G401 (cell line): ENCODE results near the gene ODAD4. TPM values are rescaled to one million over a fixed set of nuclear protein-coding genes. Genes with fewer than 3 reads are reported as not detected.

ENCODE experiments used
- DNase-seq: peaks from one replicate; pipeline ENCODE4 v3.0.0-alpha.2; 2015; ENCODE audit warnings: low spot score
- in situ Hi-C: cut with HindIII; loops from 2 replicates; pipeline ENCODE4 v1.10.0; 2016; ENCODE audit warnings: low sequenced_read_pairs, mixed read lengths
- total RNA-seq: library from RNA; depleted of rRNA; stranded (reverse); fragments of >200 nt; shearing (Covaris generic); gene quantifications from 2 replicates; pipeline ENCODE4 v1.2.3, GENCODE V29; 2014

ODAD4 gene
- total RNA-seq, 1 experiment from 2014 or later = 1.7 TPM

GRCh38 chr17:41965694-41966462 lies 35.5 kb downstream of the ODAD4 start:
- peak; percentile 83 for DNase-seq
- in situ Hi-C loops = no loop called here

GRCh38 chr17:41966463-41967140 lies 36.2 kb downstream of the ODAD4 start, which contains the start of gene CNP:
CNP (plus strand) TSS chr17:41966795; CDS start chr17:41966885, 90 bp downstream.
- in situ Hi-C loops = no loop called here
- peak; percentile 84 for DNase-seq

DNA sequence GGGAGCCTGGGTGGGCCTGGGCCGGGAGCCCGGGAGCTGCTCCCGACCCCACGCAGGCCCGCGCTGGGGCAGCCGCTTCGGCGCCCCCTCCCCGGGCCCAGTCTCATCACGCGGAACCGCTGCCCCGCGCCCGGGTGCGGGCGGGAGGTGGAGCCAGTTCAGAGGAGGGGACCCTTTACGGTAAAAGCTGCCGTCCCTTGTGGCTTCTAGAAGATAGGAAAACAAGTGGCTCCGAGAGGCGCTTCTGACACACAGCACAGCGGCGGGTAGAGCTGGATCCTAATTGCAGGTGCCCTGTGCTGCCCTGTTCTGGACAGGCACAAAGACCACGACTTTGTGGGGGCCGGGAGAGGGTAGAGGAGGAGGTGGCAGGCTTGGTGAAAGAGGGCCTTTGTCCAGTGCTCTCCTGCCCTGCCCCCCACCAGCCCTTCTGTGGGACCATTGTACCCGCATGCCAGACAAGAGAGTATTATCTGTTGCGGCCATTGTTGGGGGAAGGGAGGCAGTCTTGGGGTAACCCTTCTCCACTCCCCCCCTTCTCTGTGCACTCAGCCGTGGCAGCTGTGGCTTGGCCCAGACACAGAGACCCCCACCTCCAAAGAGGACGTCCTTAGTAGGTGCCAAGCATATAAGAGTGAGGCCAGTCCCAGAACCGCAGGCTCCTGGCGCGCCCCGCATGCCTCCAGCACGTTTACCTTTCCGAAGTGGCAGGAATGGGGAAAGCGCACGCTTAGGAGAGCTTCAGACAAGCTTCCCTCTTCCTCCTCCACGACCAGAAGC lies 36.9 kb downstream of the ODAD4 start:
- in situ Hi-C loops = no loop called here
- peak; percentile 35 for DNase-seq

DNA sequence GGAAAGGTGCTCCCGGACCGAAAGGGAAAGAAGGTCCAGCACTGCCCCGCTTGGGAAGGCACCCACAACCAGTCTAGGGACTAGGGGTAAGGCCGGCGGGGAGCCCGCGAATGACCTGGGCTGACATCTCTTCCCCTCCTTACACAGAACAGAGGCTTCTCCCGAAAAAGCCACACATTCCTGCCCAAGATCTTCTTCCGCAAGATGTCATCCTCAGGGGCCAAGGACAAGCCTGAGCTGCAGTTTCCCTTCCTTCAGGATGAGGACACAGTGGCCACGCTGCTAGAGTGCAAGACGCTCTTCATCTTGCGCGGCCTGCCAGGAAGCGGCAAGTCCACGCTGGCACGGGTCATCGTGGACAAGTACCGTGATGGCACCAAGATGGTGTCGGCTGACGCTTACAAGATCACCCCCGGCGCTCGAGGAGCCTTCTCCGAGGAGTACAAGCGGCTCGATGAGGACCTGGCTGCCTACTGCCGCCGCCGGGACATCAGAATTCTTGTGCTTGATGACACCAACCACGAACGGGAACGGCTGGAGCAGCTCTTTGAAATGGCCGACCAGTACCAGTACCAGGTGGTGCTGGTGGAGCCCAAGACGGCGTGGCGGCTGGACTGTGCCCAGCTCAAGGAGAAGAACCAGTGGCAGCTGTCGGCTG lies 37.6 kb downstream of the ODAD4 start:
- DNase-seq = no peak
- in situ Hi-C loops = no loop called here

- in situ Hi-C loops = no loop called here
- DNase-seq = no peak
These were observed 38.3 kb downstream of the ODAD4 start for GRCh38 chr17:41968676-41969075.

DNA sequence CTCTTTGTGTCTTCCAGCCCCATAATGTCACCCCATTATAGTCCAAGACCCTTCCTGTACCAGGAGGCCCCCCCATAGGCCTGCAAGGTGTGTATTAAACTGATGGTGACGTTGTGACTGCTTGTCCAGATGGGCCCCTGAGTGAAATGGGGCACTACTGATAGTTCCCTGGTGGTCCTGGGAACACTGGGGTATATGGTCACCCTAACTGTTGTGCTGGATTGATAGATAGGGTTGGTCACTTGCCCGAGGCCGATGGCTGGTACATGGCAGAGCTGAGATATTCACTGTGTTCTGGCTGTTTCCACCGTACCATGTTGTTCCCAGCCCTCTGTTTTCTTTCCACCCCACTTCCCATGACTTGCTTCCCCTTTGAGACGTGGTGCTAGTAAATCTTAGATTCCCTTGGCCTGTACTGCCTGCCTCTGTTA lies 40.5 kb downstream of the ODAD4 start:
- no peak for DNase-seq
- in situ Hi-C loops = no loop called here

GRCh38 chr17:41971721-41972523 lies 41.5 kb downstream of the ODAD4 start:
- no peak for DNase-seq
- in situ Hi-C loops = no loop called here

GRCh38 chr17:41972571-41973407 lies 42.4 kb downstream of the ODAD4 start:
- no peak for DNase-seq
- in situ Hi-C loops = no loop called here

DNA sequence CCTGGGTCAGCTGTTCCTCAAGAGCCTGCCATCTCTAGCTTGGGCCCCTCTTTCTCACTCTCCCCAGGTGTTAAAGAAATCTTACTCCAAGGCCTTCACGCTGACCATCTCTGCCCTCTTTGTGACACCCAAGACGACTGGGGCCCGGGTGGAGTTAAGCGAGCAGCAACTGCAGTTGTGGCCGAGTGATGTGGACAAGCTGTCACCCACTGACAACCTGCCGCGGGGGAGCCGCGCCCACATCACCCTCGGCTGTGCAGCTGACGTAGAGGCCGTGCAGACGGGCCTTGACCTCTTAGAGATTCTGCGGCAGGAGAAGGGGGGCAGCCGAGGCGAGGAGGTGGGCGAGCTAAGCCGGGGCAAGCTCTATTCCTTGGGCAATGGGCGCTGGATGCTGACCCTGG lies 43.0 kb downstream of the ODAD4 start:
- no peak for DNase-seq
- in situ Hi-C loops = no loop called here

DNA sequence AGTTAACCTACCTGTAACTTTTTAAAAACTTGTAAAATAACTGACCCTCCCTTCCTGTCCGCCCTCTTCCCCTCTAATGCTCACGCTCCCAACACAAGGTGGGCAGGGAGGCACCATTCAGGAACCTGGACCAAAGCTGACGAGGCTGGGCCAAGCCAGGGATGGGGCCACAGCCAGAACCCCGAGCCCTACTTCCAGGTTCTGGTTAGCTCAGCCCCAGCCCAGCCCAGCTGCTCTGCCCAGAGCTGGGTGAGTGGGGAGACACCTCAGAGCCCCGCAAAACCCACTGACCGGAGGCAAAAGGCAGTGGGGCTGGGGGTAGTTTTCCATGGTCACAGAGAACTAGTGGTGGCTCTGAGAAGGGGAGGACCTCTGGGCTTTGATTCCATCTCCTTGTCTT lies 43.6 kb downstream of the ODAD4 start:
- DNase-seq = no peak
- in situ Hi-C loops = no loop called here

DNA sequence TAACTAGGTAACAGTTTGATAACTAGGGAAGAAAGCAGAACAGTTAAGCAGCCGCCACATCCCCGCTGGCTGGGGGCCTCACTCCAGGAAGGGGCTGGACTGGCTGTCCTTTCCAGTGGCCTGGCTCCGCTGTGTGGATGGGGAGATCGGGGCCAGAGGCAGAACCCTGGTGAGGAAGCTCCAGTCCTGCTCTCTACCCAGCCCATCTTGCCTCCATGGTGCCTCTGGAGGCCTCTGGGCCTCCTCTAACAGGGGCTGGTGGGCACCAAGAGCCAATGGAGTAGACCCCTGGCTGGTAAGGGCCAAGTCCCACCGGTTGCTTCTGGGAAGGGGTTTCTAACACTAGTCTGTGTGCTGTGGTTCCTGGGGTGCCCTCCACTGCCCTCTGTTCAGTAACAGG lies 44.2 kb downstream of the ODAD4 start:
- in situ Hi-C loops = no loop called here
- DNase-seq = no peak

GRCh38 chr17:41975099-41976083 lies 45.0 kb downstream of the ODAD4 start:
- in situ Hi-C loops = no loop called here
- no peak for DNase-seq

DNA sequence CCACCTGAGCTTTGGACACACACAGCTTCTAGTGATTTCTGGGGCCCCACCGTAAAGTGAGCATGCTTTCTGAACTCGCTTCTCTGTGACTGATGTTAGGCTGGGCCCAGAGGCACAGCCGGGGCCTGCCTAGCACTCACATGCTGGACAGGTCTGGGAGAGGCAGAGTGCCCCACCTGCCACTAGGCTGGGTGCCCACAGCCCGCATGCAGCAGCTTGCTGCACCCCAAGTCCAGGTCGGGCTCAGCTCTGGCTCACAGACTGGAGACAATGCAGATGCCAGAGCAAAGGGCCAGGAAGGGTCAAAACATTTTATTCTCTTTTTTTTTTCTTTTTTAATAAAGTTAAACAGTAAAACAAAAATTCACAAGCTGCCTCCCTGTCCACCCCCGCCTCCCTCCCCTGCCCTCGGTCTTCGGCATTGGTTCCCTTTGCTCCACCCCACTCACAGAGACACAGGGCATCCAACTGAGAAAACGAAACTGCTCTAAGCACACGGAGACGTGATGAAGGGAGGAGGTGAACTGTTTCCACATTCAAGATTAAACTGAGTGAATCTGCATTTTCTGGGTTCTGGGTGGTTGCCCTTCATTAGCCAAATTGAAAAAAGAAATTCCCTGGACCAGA lies 45.8 kb downstream of the ODAD4 start:
- DNase-seq = no peak
- in situ Hi-C loops = no loop called here

DNA sequence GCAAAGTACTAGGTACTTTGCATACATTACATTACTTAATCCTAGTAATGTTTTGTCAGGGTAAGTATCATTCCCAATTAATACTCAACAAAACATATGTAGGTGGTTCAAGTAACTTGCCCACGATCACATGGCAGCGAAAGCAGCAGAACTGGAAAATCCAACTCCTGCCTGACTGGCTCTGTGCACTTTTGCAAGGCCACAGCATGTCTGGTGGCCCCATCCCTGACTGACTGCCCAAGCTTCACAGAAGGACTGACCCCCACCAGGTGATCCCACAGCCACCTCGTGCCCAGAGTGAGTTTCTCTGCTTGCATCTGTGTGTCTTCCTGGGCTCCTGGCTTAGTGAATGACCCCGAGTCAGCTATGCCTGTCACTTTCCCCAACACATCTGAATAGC lies 47.6 kb downstream of the ODAD4 start:
- in situ Hi-C loops = no loop called here
- no peak for DNase-seq

GRCh38 chr17:41982026-41982760 lies 51.8 kb downstream of the ODAD4 start:
- in situ Hi-C loops = no loop called here
- no peak for DNase-seq

DNA sequence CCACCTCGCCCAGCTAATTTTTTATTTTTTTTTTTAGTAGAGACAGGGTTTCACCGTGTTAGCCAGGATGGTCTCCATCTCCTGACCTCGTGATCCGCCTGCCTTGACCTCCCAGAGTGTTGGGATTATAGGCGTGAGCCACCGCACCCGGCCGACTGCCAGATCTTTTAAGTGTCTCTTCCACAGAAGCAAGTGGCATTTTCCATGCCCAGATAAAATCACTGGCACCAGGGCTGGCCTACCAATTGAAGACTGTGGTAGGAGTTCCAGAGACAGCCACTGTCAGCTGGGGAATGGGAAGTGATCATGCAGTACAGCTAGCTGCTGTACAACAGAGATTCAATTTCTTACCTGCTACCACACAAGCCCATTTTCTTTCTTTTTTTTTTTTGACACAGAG lies 54.0 kb downstream of the ODAD4 start:
- DNase-seq = no peak
- in situ Hi-C loops = no loop called here
